ENCODE results near the gene SAE1. TPM values are rescaled to one million over a fixed set of nuclear protein-coding genes. Genes with fewer than 3 reads are reported as not detected.

Gene SAE1
- total and polyA plus RNA-seq, 2 of the 4 experiments (the other 2 are of a cell fraction): 165 to 184 TPM

GRCh38 chr19:47187797-47188196, 57.2 kb downstream of the SAE1 start:
- no peak overlapping the region for H3K9ac ChIP-seq (ENCODE audit: low read depth, low read length)
- H3K18ac ChIP-seq (ENCODE audit: low read depth, low read length): no peak overlapping the region
- H3K27ac ChIP-seq (ENCODE audit: insufficient read depth, low read length): no peak overlapping the region
- H3K4ac ChIP-seq (ENCODE audit: low read depth, low read length): no peak overlapping the region
- in situ Hi-C loops (cut with MboI; ENCODE audit: low sequenced_read_pairs) (no loop called here), intact Hi-C loops (cut with micrococcal nuclease) (no loop called here), dilution Hi-C loops (cut with HindIII; ENCODE audit: low sequenced_read_pairs, unreplicated experiment) (no loop called here)
- H4K91ac ChIP-seq (ENCODE audit: insufficient read depth, low read depth, low read length): no peak overlapping the region
- no peak overlapping the region for H2BK15ac ChIP-seq (ENCODE audit: low read depth, low read length)
- TF ChIP-seq CEBPB (IDR thresholded peaks at IDR 0.05; ENCODE audit: low read depth, low read length) (no peak), MAFK (IDR thresholded peaks at IDR 0.05; ENCODE audit: low read depth, low read length) (no peak), RCOR1 (IDR thresholded peaks at IDR 0.05; ENCODE audit: insufficient replicate concordance, low read length) (no peak), RAD21 (IDR thresholded peaks at IDR 0.05; ENCODE audit: low read length) (no peak), FOS (IDR thresholded peaks at IDR 0.05; ENCODE audit: low read depth, low read length) (no peak), ELK1 (IDR thresholded peaks at IDR 0.05; ENCODE audit: borderline replicate concordance, low read depth, low read length) (no peak), RFX5 (IDR thresholded peaks at IDR 0.05; ENCODE audit: low read depth, low read length) (no peak), POLR2A (IDR thresholded peaks at IDR 0.05; ENCODE audit: low read depth, low read length) (no peak)
- ChIA-PET POLR2A (ENCODE audit: unreplicated experiment) (no interaction called here), CTCF (interaction anchor here (0.9 kb wide), 1 partner anchor 56 kb away, joined by 3 read pairs; no protein-coding TSS in a partner anchor)
- H3K4me3 ChIP-seq (ENCODE audit: insufficient read depth, low read depth, low read length): no peak overlapping the region
- H4K20me1 ChIP-seq (ENCODE audit: insufficient read depth, low read length): peaks cover 45% of the 10 kb centered on the region
- no peak for DNase-seq
- peaks cover 11% of the 10 kb centered on the region for H3K4me1 ChIP-seq (ENCODE audit: control insufficient read depth, insufficient read depth, low read length)
- H3K9me3 ChIP-seq (ENCODE audit: control insufficient read depth, insufficient read depth, low read length): no peaks in the 10 kb centered on the region
- H2BK120ac ChIP-seq (ENCODE audit: low read depth, low read length): no peak overlapping the region
- BruUV-seq (replicated peaks): no TSS peak
- WGBS, 2 experiments (ENCODE audit: extremely low coverage in 2 of 2, insufficient read length in 1 of 2): 100% methylated on average over 1 of the region's 6 CpGs; no CpG with 5 or more reads in 1 of the 2 experiments
- H3K9me1 ChIP-seq (ENCODE audit: insufficient read depth, low read length): peaks cover 12% of the 10 kb centered on the region
- H4K5ac ChIP-seq (ENCODE audit: low read depth, low read length): no peak overlapping the region
- no peak overlapping the region for H2AFZ ChIP-seq (replicated peaks; ENCODE audit: low read length, poor library complexity)
- H2BK20ac ChIP-seq (ENCODE audit: low read depth, low read length): no peak overlapping the region
- no peak for ATAC-seq (ENCODE audit: low read depth)
- H4K8ac ChIP-seq (ENCODE audit: low read depth in 2 of 2, low read length in 2 of 2): no peak overlapping the region
- no peak overlapping the region for H3K4me2 ChIP-seq (ENCODE audit: low read depth, low read length)
- H2BK5ac ChIP-seq (ENCODE audit: low read depth, low read length, poor library complexity, severe bottlenecking): no peak overlapping the region
- H3K79me1 ChIP-seq (ENCODE audit: low read depth in 1 of 2, low read length in 2 of 2): peaks cover 26 to 83% of the 10 kb centered on the region in 2 experiments
- H3K14ac ChIP-seq (replicated peaks; ENCODE audit: low read depth, low read length): no peak overlapping the region
- no peaks in the 10 kb centered on the region for H3K27me3 ChIP-seq (ENCODE audit: control insufficient read depth, insufficient read depth, low read length)
- no peak overlapping the region for H3K23ac ChIP-seq (ENCODE audit: low read depth, low read length)
- H2AK5ac ChIP-seq (ENCODE audit: low read depth, low read length): no peak overlapping the region
- no peak overlapping the region for H3K56ac ChIP-seq (ENCODE audit: extremely low read depth, insufficient read depth, low read length)
- H2AK9ac ChIP-seq (replicated peaks; ENCODE audit: low read depth, low read length, poor library complexity): no peak overlapping the region
- peaks cover 11% of the 10 kb centered on the region for H3K36me3 ChIP-seq (ENCODE audit: control insufficient read depth, insufficient read depth, low read length)

Measured in IMR-90 (cell line).